Loucy (cell line): ENCODE measurements around the gene STPG1.
A peak's percentile ranks its signal among the peaks of the same experiment; 100 is the strongest.

Experiments used
- EZH2phosphoT487 ChIP-seq: fragments of 200-600 bp; IDR thresholded peaks from 2 replicates; pipeline ENCODE4 v1.6.1; 2018; ENCODE audit warnings: antibody characterized with exemption, mild to moderate bottlenecking, moderate library complexity, borderline replicate concordance
- TF ChIP-seq, protein P1 (sequence below): fragments of 200-600 bp; sonication (generic); conservative IDR thresholded peaks from 2 replicates; pipeline ENCODE4 v1.5.1; 2014; ENCODE audit warnings: mild to moderate bottlenecking, antibody characterized with exemption, low read length

DNA sequence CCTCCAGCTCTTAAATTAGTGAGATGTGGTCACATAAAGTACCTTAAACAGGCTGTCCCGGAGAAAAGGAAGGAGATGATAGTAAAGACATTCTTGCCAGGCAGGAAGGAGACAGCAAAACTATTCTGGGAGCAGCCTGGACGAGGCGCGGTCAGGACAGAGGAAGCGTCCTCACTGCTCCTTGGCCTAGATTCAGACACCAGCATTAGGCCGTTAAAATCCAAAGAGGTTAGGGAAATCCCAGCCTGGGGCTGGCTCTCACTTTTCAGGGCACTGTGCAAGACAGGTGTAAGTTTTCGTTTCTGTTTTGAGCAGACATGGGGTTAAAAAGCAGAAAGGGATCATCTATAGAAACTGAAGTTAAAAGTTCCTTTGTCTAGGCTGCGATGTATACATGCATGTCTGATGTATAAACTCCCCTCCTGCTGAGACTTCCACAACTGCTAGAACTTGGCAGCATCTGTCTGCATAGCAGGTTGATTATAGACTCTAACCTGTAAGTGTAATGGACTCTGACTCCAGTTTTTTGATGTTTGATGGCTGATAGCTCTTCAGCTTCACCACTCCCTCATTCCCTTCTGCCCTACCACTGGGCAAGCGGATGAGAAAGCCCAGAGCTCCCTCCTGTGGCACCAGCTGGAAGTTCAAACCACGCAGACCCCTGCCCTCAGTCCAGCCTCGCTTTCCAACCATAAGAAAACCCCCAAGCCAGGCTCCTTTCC lies 21.5 kb downstream of the STPG1 start:
- TF ChIP-seq, protein P1, sequence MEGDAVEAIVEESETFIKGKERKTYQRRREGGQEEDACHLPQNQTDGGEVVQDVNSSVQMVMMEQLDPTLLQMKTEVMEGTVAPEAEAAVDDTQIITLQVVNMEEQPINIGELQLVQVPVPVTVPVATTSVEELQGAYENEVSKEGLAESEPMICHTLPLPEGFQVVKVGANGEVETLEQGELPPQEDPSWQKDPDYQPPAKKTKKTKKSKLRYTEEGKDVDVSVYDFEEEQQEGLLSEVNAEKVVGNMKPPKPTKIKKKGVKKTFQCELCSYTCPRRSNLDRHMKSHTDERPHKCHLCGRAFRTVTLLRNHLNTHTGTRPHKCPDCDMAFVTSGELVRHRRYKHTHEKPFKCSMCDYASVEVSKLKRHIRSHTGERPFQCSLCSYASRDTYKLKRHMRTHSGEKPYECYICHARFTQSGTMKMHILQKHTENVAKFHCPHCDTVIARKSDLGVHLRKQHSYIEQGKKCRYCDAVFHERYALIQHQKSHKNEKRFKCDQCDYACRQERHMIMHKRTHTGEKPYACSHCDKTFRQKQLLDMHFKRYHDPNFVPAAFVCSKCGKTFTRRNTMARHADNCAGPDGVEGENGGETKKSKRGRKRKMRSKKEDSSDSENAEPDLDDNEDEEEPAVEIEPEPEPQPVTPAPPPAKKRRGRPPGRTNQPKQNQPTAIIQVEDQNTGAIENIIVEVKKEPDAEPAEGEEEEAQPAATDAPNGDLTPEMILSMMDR, result peak; percentile 92
- TF ChIP-seq EZH2phosphoT487, result no peak
